ENCODE measurements around the gene EXOC5.

Gene EXOC5, protein sequence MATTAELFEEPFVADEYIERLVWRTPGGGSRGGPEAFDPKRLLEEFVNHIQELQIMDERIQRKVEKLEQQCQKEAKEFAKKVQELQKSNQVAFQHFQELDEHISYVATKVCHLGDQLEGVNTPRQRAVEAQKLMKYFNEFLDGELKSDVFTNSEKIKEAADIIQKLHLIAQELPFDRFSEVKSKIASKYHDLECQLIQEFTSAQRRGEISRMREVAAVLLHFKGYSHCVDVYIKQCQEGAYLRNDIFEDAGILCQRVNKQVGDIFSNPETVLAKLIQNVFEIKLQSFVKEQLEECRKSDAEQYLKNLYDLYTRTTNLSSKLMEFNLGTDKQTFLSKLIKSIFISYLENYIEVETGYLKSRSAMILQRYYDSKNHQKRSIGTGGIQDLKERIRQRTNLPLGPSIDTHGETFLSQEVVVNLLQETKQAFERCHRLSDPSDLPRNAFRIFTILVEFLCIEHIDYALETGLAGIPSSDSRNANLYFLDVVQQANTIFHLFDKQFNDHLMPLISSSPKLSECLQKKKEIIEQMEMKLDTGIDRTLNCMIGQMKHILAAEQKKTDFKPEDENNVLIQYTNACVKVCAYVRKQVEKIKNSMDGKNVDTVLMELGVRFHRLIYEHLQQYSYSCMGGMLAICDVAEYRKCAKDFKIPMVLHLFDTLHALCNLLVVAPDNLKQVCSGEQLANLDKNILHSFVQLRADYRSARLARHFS

DNA sequence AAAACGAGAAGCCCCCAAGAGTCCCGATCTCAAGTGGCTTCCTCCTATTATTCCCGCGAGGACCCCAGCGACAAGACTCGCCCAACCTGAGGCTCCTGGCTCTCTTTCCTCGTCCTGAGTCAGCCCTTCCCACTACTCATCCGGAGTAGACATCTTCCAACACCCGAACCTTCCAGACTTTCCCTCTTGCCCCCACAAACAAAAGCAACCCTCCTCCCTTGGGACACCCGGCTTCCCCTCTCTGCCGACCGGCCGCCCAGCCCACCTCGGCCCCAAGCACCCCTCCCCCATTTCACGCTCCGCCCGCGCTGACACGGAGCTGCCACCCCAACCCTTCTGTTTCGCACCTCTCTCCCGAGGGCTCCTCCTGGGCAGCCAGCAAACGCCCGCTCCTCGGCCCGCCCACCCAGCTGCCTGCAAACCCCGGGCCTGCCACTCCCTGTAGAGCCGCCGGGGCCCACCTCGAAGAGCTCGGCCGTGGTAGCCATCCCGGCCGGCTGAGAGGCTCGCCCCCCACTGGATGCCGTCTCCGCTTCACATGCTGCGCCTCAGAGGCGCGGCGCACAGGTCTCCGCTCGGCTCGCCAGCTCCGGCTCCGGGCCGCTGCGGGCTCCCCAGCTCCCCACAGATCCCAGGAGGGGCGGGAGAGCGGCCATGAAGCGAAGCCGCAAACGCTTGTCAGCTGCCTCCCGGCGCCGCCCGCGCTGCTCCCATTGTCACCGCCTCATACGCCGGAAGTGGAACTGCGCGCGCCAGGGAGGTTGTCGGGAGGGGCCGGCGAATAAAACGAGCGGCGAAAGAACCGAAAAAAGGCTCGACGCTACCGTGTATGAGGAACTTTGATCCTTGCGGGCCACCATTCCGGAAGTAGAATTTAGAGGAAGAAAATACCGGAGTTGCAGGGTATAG lies at the start of gene EXOC5, which contains the start of gene AP5M1:
TSS of gene EXOC5 (minus strand) at position 745 of the 909 bp plus-strand sequence. CDS start at position 488, 257 bp downstream.
TSS of gene AP5M1 (plus strand) at position 811 of the 909 bp plus-strand sequence. CDS start 344 bp downstream, outside the sequence.
- peak; percentile 84 to 87 for DNase-seq (ENCODE audit: low read depth in 2 of 2)

DNA sequence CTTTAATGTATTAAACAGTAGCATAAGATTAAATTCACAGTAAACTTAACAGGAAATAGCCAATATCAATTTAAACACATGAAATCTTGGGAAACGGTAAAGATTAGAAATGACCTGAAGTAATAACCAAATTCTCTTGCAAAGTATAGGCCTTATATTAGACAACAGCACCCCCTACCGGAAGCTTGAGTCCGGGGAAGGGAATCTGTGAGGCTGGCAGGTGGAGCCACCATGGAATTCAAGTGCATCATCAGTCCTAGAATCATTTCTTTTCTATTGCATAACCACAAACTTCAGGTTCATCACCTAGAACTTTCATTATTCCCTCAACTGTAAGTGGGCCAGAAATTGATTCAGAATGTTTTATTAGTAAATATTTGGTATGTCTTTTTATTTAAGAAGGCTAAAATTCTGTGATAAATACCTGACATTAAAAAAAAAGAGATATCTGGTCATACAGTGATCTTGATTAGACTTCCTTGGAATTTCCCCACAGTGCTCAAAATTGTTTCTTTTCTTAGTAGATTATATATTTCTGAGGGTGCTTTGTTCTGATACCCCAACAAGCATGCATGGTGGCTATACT lies 48.6 kb upstream of the EXOC5 start:
- DNase-seq (ENCODE audit: low read depth in 2 of 2) = peak; percentile 56 to 66

DNA sequence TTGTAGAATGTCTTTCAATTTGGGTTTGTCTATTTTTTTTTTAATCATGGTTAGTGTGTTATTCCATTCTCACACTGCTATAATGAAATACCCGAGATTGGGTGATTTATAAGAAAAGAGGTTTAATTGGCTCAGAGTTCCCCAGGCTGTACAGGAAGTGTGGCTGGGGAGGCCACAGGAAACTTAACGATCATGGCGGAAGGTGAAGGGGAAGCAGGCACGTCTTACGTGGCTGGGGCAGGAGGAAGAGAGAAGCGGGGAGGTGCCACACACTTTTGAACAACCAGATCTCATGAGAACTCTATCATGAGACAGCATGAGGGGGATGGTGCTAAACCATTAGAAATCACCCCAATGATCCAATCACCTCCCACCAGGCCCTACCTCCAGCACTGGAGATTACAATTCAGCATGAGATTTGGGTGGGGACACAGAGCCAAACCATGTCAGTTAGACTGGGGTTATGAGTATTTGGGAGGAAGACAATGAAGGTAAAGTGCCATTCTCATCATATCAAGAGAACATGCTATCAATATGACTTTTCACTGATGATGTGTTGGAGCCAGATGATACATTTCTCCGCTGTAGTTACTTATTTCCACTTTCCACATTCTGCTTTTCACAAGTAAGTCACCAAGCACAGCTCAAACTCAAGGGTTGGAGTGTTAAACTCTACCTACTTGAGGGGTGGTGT lies 45.8 kb upstream of the EXOC5 start:
- DNase-seq (ENCODE audit: low read depth in 2 of 2) = no peak

DNA sequence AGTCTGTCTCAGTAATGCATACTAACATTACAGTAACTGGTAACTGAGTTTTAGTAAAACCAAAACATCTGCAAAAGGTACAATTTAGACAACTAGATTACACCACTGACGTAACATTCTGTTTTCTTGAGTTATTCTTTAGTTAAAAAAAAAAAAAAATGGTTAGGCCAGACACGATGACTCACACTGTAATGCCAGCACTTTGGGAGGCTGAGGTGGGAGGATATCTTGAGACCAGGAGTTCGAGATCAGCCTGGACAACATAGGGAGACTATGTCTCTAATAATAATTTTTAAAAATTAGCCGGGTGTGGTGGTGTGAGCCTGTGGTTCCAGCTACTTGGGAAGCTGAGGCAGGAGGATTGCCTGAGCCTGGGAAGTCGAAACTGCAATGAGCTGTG lies 34.2 kb upstream of the EXOC5 start:
- no peak for DNase-seq (ENCODE audit: low read depth in 2 of 2)

DNA sequence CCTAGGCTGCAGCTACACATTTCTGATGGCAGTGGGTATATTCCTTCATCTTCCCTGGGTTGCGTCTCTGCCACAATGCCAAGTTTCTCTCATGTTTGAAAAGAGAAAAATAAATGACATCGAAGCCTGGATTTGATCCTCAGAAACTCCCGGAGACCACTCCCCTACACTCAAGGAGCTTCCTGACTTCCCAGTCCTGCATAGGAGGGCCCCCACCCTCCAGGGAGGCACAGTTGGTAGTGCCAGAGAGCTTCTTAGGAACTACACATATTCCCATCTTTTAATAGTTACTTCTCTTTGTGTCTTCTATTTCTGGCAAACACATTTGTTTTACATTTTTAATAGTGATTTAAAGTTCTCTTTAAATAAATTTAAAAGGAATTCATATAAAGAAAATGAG lies 30.8 kb upstream of the EXOC5 start:
- DNase-seq (ENCODE audit: low read depth in 2 of 2) = no peak

DNA sequence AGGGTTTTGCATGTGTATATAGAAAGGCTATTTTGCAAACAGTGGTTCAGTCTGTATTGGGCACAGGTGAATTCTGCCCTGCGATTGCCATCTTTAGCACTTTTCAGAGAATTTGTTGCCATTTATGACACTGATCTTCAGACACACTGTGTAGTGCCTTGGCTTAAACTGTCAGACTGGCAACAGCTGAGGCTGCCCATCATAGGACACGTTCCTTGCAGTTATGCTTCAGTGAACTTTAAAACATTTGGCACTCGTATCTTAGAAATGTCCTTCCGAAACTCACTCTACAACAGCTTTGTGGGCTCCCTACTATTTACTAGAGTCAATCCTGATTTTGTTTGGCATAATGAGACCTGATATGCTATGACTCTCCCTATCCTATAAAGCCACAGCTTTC lies 29.1 kb upstream of the EXOC5 start:
- DNase-seq (ENCODE audit: low read depth in 2 of 2) = no peak

DNA sequence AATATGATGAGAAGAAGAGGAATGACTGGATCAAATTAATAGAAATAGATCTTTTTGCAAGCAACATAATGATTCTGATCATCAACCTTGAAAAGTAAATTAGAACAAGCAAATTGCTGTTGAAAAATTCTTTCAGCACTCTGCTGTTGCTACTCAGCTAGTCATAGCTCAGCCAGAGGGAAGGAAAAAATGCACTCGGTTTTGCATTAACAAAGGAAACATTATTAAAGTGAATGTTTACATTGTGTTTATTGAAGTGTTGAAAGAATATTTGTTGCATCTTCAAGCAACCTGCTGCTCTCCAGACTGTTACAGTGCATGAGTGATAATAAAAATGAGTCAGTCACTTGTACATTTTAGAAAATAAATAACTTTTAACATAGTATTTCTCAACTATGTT lies 26.5 kb upstream of the EXOC5 start:
- DNase-seq (ENCODE audit: low read depth in 2 of 2) = no peak

DNA sequence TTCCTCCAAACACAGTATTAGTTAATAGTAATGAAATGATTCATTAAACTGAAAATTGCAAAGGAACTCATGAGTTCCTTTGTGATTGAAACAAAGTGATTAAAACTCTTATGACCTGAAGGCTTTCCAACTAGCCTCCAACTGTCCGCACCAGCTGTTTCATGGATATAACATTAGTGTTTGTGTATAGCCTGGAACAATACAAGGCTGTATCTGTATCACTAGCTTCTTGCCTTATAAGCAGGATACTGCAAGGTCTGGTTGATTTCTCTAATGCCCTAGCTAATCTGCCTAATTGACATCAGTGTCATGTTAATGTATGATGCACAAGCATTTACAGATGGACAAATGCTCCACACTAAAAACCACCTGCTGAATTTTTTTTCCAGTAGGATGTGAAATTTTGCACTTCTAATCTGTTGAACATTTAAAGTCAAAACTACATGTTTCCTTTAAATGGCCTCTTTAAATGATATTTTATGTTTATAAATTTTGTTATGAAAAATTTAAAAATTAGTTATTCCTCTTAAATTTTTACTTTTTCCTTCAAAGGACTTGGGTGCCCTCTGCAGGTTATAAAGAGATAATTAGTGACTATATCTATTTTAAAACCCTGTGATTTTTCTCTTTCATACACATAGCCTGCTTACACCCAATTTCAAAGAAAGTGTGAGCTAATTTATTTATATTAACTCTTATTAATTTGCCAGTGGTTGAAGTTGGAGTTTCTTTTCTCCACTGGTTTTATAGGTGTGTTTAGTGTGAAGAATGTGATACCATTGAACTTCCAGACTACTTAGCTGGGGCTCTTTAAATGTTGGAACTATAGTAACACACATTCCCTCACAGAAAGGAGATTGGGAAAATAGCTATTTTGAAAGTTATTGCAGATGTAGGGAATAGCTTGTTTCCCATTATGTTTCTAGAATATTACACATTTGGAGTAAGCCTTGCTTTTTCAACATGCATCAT lies 25.4 kb upstream of the EXOC5 start:
- no peak for DNase-seq (ENCODE audit: low read depth in 2 of 2)

DNA sequence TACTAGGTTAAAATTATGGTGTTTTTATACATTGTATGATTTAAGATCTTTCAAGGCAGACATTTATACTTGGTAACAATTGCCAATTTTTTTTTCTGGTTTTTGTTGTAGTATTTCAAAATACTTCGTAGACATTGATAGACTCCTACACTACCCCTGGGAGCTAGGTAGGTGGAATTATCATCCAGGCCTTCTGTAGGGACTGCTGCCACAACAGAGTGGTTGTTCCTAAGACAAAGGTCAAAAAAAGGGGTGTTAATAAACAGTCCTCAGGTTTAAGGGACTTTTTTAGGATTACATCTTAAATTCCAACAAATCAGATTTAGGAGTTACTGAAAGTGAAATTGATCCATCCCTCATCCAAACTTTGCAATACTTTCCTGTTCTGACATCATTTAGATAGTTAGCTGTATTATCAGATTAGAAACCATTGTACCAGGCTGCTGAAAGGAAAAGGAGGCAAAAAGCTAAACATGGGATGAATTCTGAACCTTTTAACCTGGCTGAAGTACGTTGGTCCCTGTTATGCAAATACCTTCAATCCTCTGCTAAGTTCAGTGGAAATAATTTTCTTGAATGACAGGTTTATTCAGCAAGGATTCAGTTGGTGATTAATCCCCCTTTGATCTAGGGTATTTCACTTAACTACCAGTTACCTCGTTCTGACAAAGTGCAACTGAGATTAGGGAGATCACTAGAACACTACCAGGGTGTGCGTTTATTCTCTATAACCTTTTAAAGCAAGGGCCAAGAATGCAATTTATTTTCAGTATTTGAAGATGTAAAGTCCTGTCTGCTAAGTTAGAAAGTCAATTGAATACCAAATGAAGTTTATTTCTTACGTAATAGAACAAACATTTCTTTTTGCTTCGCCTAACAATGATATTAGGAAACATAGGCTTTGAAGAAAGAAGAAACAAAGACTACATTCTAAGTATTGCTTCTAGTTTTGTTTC lies 23.3 kb upstream of the EXOC5 start:
- no peak for DNase-seq (ENCODE audit: low read depth in 2 of 2)

DNA sequence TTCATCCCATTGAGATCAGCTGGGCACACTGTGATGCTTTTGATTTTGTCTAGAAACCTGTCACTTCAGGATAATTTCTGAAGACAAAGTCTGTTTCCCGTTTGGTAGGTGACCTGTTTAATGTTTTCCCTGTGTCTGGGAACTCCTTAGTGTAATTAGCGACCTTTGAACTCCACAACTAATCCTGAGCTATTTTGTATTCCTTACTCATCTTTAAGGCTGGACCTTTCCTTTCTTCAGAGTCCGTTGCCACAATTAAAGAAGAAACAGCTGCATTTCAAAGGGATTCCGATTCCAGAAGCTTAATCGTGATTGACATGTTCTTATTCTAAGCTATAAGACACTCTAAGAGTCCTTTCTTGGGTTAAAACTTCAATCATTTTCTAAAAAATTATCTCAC lies 22.0 kb upstream of the EXOC5 start:
- no peak for DNase-seq (ENCODE audit: low read depth in 2 of 2)

DNA sequence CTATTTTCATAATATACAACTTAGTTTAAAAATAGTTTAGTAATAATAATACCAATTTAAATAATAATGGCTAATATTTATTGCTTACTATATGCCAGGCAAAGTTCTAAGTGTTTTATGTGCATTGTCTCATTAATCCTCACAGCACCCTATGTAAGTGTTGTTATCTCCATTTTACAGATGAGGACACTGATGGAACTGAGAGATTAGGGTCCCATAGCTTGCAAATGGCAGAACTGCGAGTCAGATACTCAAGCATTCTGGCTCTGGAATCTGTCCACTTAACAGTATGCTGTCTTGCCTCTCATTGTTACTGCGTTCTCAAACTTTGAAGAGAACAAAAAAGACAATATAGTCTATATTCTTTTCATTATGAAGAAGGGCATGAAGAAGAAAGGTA lies 19.0 kb upstream of the EXOC5 start:
- DNase-seq (ENCODE audit: low read depth in 2 of 2) = no peak

DNA sequence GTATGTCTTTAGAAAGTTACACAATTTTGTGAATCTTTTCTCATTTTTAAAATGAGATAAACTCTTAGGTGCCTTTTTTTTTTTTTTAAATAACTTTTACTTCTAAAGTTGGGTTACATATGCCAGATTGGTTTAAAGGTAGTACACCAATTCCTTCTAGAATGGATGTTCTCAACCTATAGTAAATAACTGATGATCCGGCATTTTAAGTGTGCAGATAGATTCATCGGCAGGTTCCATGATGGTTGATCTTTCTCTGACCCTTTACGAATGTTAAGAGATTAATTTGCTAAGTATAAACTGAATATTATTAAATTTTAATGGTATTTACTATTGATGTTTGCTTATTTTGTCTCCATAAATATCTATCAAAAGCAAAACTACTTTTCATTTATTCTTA lies 8.4 kb upstream of the EXOC5 start:
- no peak for DNase-seq (ENCODE audit: low read depth in 2 of 2)

DNA sequence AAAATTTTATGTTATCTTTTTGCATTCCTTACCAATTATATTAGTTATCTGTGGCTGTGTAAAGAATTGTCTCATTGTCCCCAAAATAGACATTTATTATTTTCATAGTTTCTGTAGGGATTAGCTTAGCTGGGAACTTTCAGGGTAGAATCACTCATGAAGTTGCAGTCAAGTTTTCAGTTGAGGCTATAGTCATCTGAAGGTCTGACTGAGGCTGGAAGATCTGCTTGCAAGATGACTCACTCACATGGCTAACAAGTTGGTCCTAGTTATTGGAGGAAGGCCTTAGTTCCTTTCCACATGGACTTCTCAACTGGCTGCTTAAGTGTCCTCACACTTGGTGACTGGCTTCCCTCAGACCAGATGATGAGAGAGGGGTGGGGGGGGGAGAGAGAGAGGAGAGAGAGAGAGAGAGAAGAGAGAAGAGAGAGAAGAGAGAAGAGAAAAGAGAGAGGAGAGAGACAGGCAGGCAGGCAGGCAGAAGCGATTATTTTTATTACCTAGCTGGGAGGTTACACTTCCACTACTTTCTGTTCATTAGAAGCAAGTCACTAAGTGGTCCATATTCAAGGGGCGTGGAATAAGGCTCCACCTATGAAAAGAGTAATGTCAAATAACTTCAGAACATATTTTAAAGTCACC lies 6.4 kb upstream of the EXOC5 start:
- no peak for DNase-seq (ENCODE audit: low read depth in 2 of 2)

DNA sequence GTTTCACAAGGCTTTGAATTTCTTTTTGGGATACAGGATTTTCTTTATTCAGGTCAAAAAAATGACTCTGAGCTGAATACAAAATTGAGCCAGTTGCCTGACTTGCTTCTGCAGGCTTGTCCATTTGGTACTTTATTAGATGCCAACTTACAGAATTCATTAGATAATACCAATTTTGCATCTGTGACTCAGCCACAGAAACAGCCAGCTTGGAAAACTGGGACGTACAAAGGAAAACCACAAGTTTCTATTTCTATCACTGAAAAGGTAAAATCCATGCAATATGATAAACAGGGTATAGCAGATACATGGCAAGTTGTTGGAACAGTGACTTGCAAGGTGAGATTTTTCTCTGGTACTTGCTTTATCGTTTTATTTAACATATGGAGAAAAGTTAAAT lies 5.8 kb upstream of the EXOC5 start:
- no peak for DNase-seq (ENCODE audit: low read depth in 2 of 2)

DNA sequence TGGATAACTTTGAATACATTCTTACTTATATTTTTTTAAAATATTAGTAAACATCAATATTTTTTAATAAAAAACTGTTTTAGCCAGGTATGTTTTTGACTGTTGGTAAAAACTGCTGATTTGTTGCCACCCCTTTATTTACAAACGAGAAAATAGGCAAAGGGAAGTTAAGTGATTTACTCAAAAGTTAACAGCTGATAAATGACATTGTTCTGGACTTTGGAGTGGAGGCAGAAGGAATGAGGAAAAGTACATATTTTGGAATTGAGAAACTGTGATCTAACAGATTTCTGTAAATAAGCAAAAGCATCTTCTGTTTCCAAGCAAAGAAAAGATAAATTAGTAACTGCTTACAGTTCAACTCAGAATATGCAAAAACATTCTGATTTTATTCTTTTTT lies 4.5 kb upstream of the EXOC5 start:
- DNase-seq (ENCODE audit: low read depth in 2 of 2) = no peak

DNA sequence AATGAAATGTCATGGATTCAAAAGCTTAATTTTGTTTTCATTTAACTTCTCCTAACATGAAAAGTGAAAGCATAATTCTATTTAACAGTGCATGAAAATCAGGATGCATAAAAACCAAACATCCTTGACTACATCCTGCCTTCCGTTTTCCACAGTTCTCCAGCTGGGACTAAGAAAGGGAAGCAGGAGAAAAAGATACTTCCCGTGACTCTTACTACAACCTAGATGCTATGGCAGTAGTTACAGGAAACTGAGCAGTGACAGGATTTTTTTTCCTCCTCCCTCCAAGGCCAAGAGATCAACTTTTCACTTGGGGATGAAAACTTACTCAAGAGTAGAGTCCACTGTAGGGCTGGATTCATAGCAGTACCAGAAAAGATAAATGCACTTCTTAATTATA lies 2.6 kb downstream of the EXOC5 start:
- no peak for DNase-seq (ENCODE audit: low read depth in 2 of 2)

DNA sequence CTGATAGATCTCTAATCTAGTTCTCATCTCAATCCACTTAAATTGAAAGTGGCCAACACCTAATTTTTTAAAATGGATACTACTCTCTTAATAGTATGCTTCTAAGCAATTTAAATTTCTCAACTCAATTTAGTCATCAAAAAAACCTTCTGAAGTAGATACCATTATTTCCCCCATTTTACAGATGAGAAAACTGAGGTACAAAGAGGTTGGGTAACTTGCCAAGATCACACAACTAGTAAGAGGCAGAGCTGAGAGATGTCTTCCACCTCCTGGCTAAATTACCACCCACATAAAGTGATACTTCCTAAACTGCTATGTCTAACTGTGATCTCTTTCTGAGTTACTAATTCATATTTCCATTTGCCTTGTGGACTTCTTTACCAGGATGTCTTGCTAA lies 6.6 kb downstream of the EXOC5 start:
- no peak for DNase-seq (ENCODE audit: low read depth in 2 of 2)

DNA sequence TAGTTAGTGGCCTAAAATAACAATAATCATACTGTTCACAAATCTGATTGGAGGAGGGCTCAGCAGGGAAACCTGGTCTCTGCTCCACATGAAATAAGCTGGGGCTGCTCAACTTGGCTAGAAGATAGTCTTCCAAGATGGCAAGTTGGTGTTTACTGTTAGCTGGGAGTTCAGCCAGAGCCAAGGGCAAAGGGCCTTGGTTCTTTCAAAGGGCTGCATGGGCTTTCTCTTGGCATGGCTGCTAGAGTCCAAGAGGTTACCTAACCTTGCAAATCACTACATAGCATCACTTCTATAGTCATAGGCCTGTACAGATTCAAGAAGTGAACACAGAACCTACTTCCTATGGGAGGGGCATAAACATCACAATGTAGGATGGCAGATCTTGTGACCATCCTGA lies 7.1 kb downstream of the EXOC5 start:
- DNase-seq (ENCODE audit: low read depth in 2 of 2) = no peak
